ENCODE measurements around the gene SMARCA5. TPM values are rescaled to one million over a fixed set of nuclear protein-coding genes. Genes with fewer than 3 reads are reported as not detected.
A peak's percentile ranks its signal among the peaks of the same experiment; 100 is the strongest.

The SMARCA5 gene
- total and polyA plus RNA-seq, 9 of the 15 experiments (the other 6 are each of a cell fraction or from before 2014, with no cell fraction given) = 21.6 to 57.8 (median 34.6) TPM

DNA sequence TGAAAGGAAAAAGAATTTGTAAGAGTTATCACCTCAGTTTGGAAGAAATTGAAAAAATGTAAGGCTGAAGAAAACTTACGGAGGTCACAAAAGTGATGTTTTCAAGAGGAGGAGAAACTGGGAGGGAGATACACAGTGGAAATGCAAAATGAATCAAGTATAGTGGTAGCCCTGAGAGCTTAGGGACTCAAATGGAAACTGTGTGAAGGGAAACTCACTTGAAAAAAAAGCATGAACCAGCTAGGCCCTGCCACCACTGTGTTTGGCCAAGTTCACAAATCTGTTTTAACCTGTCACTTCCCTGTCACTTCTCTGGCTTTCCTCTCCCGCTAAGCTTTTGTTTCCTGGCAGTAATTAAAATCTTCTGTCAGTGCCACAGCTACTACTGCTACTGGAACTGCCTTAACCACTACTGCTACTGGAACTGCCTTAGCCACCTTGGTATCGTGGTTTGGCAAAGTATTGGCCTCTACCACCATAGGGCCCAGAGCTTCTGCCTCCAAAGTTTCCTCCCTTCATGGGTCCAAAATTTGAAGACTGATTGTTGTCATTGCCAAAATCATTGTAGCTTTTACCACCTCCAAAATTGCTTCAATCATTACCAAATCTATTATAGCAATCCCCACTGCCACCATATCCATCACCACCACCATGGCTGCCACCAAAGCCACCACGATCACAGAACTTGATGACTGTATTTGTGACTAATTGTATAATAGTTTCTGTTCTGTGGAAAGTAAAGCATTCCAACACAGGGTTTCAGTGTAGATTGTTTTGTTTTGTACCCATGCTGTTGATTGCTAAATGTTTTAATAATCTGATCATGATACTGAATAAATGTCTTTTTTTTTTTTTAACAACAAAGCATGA is 41.5 kb downstream of the SMARCA5 start:
- no peak overlapping the region for H2AFZ ChIP-seq (ENCODE audit: low read depth, low read length)
- ChIA-PET POLR2A (no interaction called here), CTCF (ENCODE audit: low intra/inter-chr PET ratio) (interaction anchor here (0.6 kb wide), 1 partner anchor 77 kb away, joined by 3 read pairs; no protein-coding TSS in a partner anchor)
- BruUV-seq (replicated peaks) = no TSS peak
- no peaks in the 10 kb centered on the region for H3K27me3 ChIP-seq (ENCODE audit: control insufficient read depth in 2 of 2, insufficient read depth in 2 of 2, low read length in 2 of 2)
- no peak overlapping the region for H3K9ac ChIP-seq (ENCODE audit: insufficient read depth in 1 of 2, low read depth in 2 of 2, low read length in 2 of 2)
- TF ChIP-seq TSC22D4 (tag; IDR thresholded peaks at IDR 0.05) (no peak), POLR2AphosphoS5 (IDR thresholded peaks at IDR 0.05; ENCODE audit: control insufficient read depth, insufficient read depth, low read depth, low read length) (0 out of 2 replicates have a peak, but pooled peaks have one; percentile 12)
- no peak for DNase-seq (ENCODE audit: extremely low read depth in 1 of 4, low spot score in 3 of 4)
- no peaks in the 10 kb centered on the region for H3K9me3 ChIP-seq (replicated peaks; ENCODE audit: control insufficient read depth, insufficient read depth, low read depth, low read length)
- FAIRE-seq = peak; percentile 6
- intact Hi-C loops (cut with micrococcal nuclease) = no loop called here
- in situ Hi-C loops (cut with MboI) = no loop called here
- ATAC-seq = no peak
- H3K9me1 ChIP-seq (ENCODE audit: control insufficient read depth, insufficient read depth, low read length) = no peaks in the 10 kb centered on the region
- no peak overlapping the region for H3K4me3 ChIP-seq
- H3K79me2 ChIP-seq (ENCODE audit: control insufficient read depth, insufficient read depth, low read length) = no peaks in the 10 kb centered on the region
- peaks cover 40% of the 10 kb centered on the region for H3K36me3 ChIP-seq (ENCODE audit: control insufficient read depth, insufficient read depth, low read length)
- H3K4me1 ChIP-seq (replicated peaks in 1 of 2; ENCODE audit: control insufficient read depth in 2 of 2, insufficient read depth in 2 of 2, low read length in 2 of 2) = no peaks in the 10 kb centered on the region
- no peak overlapping the region for H3K27ac ChIP-seq (ENCODE audit: extremely low read depth, low read depth, low read length)
- WGBS (ENCODE audit: insufficient coverage, low coverage, missing lambda C conversion rate) = 73% methylated on average over 4 of the region's 4 CpGs
- no peak overlapping the region for H3K4me2 ChIP-seq (ENCODE audit: insufficient read depth, low read length)
- H4K20me1 ChIP-seq (replicated peaks; ENCODE audit: control insufficient read depth, insufficient read depth, low read length) = no peaks in the 10 kb centered on the region

DNA sequence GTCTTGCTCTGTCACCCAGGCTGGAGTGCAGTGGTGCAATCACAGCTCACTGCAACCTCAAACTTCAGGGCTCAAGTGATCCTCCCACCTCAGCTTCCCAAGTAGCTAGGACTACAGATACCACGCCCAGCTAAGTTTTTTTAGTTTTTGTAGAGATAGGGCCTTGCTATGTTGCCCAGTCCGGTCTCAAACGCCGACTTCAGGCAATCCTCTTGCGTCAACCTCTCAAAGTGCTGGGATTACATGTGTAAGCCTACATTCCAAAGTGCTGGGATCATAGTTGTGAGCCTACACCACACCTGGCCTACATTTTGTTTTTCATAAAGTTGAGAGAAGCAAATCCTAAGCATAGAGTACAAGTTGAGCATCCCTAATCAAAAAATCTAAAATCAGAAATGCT is 42.2 kb downstream of the SMARCA5 start:
- no peaks in the 10 kb centered on the region for H3K9me3 ChIP-seq (replicated peaks; ENCODE audit: control insufficient read depth, insufficient read depth, low read depth, low read length)
- H3K4me2 ChIP-seq (ENCODE audit: insufficient read depth, low read length) = no peak overlapping the region
- POLR2A ChIA-PET = no interaction called here
- ATAC-seq (peak; percentile 21; the same call in 1 of the 3 replicates), FAIRE-seq (no peak), DNase-seq (ENCODE audit: extremely low read depth in 1 of 4, low spot score in 3 of 4) (no peak)
- H3K4me1 ChIP-seq (replicated peaks in 1 of 2; ENCODE audit: control insufficient read depth in 2 of 2, insufficient read depth in 2 of 2, low read length in 2 of 2) = no peaks in the 10 kb centered on the region
- in situ Hi-C loops (cut with MboI) (no loop called here), intact Hi-C loops (cut with micrococcal nuclease) (no loop called here)
- H3K9ac ChIP-seq (ENCODE audit: insufficient read depth in 1 of 2, low read depth in 2 of 2, low read length in 2 of 2) = no peak overlapping the region
- H3K27ac ChIP-seq (ENCODE audit: extremely low read depth, low read depth, low read length) = no peak overlapping the region
- CTCF ChIA-PET (ENCODE audit: low intra/inter-chr PET ratio) = no interaction called here
- no peaks in the 10 kb centered on the region for H3K9me1 ChIP-seq (ENCODE audit: control insufficient read depth, insufficient read depth, low read length)
- no peak overlapping the region for H2AFZ ChIP-seq (ENCODE audit: low read depth, low read length)
- no peaks in the 10 kb centered on the region for H3K27me3 ChIP-seq (ENCODE audit: control insufficient read depth in 2 of 2, insufficient read depth in 2 of 2, low read length in 2 of 2)
- no peaks in the 10 kb centered on the region for H3K79me2 ChIP-seq (ENCODE audit: control insufficient read depth, insufficient read depth, low read length)
- 94% methylated on average over 5 of the region's 5 CpGs for WGBS (ENCODE audit: insufficient coverage, low coverage, missing lambda C conversion rate)
- peaks cover 35% of the 10 kb centered on the region for H3K36me3 ChIP-seq (ENCODE audit: control insufficient read depth, insufficient read depth, low read length)
- no peak overlapping the region for H3K4me3 ChIP-seq
- H4K20me1 ChIP-seq (replicated peaks; ENCODE audit: control insufficient read depth, insufficient read depth, low read length) = no peaks in the 10 kb centered on the region
- BruUV-seq (replicated peaks) = no TSS peak
- TF ChIP-seq ZEB2 (IDR thresholded peaks at IDR 0.05) (no peak), ZNF124 (CRISPR knock-in tag; IDR thresholded peaks at IDR 0.05) (no peak), JUND (IDR thresholded peaks at IDR 0.05; ENCODE audit: borderline replicate concordance, low read depth, low read length) (no peak), JUND (tag; IDR thresholded peaks at IDR 0.05; ENCODE audit: borderline replicate concordance, low read depth, low read length) (no peak), ZNF79 (CRISPR knock-in tag; IDR thresholded peaks at IDR 0.05; ENCODE audit: low read depth) (no peak), HNRNPLL (IDR thresholded peaks at IDR 0.05; ENCODE audit: low read depth, low read length, poor library complexity, severe bottlenecking) (no peak), ZNF316 (IDR thresholded peaks at IDR 0.05) (no peak), ZNF134 (CRISPR knock-in tag; conservative IDR thresholded peaks at IDR 0.05) (no peak), NEUROD1 (IDR thresholded peaks at IDR 0.05; ENCODE audit: borderline replicate concordance, low read depth, low read length, partially characterized antibody) (no peak)
- TF ChIP-seq, protein P1, sequence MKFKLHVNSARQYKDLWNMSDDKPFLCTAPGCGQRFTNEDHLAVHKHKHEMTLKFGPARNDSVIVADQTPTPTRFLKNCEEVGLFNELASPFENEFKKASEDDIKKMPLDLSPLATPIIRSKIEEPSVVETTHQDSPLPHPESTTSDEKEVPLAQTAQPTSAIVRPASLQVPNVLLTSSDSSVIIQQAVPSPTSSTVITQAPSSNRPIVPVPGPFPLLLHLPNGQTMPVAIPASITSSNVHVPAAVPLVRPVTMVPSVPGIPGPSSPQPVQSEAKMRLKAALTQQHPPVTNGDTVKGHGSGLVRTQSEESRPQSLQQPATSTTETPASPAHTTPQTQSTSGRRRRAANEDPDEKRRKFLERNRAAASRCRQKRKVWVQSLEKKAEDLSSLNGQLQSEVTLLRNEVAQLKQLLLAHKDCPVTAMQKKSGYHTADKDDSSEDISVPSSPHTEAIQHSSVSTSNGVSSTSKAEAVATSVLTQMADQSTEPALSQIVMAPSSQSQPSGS (CRISPR knock-in tag; IDR thresholded peaks at IDR 0.05) = no peak
- TF ChIP-seq, protein P2, sequence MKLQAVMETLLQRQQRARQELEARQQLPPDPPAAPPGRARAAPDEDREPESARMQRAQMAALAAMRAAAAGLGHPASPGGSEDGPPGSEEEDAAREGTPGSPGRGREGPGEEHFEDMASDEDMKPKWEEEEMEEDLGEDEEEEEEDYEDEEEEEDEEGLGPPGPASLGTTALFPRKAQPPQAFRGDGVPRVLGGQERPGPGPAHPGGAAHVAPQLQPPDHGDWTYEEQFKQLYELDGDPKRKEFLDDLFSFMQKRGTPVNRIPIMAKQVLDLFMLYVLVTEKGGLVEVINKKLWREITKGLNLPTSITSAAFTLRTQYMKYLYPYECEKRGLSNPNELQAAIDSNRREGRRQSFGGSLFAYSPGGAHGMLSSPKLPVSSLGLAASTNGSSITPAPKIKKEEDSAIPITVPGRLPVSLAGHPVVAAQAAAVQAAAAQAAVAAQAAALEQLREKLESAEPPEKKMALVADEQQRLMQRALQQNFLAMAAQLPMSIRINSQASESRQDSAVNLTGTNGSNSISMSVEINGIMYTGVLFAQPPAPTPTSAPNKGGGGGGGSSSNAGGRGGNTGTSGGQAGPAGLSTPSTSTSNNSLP (IDR thresholded peaks at IDR 0.05; ENCODE audit: borderline replicate concordance, low read depth, low read length) = no peak

Data from K562 (cell line).